OCI-LY7 (cell line): ENCODE data around the gene KCNJ14. TPM values are rescaled to one million over a fixed set of nuclear protein-coding genes. Genes with fewer than 3 reads are reported as not detected.
A peak's percentile ranks its signal among the peaks of the same experiment; 100 is the strongest.

Experiments
- BruUV-seq: library from RNA; stranded (reverse); fragments of 400-500 nt; replicated peaks from 2 replicates; lab custom pipeline; 2021; lab: Mats Ljungman, UMichigan
- CTCF ChIA-PET: fragments of 300-600 bp; sonication (Branson Sonifier 250); formaldehyde crosslinking; loops from one replicate; lab custom pipeline; 2022; ENCODE audit warnings: antibody characterized with exemption; ENCODE audit not compliant: unreplicated experiment; lab: Charles Lee
- POLR2A ChIA-PET: fragments of 300-600 bp; sonication (Branson Sonifier 250); formaldehyde crosslinking; loops from one replicate; lab custom pipeline; 2022; ENCODE audit warnings: antibody characterized with exemption; lab: Charles Lee
- DNase-seq: peaks from one replicate; pipeline ENCODE4 v3.0.0-alpha.2; 2015; ENCODE audit warnings: low spot score
- H2AFZ ChIP-seq: fragments of 200-600 bp; sonication (generic), shearing (Covaris generic); 2 replicates; pipeline ENCODE4 v1.6.1; 2014; ENCODE audit warnings: mild to moderate bottlenecking, antibody characterized with exemption, low read length, moderate library complexity
- H3K27ac ChIP-seq: fragments of 200-600 bp; sonication (generic); 2 replicates; pipeline ENCODE4 v1.5.1; 2014; ENCODE audit warnings: mixed run types, low read depth, mild to moderate bottlenecking, moderate library complexity, low read length, inconsistent platforms; ENCODE audit not compliant: poor library complexity, severe bottlenecking
- H3K36me3 ChIP-seq: fragments of 200-600 bp; sonication (generic); 2 replicates; pipeline ENCODE4 v1.6.1; 2014; ENCODE audit warnings: mild to moderate bottlenecking, antibody characterized with exemption, low read length, moderate library complexity, mixed read lengths; ENCODE audit not compliant: insufficient read depth
- H3K4me1 ChIP-seq: fragments of 200-600 bp; sonication (generic); 2 replicates; pipeline ENCODE4 v1.5.1; 2014; ENCODE audit warnings: mild to moderate bottlenecking, low read length; ENCODE audit not compliant: insufficient read depth, poor library complexity, severe bottlenecking
- H3K4me2 ChIP-seq: fragments of 200-600 bp; sonication (generic); 2 replicates; pipeline ENCODE4 v1.6.1; 2014; ENCODE audit warnings: mild to moderate bottlenecking, low read length
- H3K4me3 ChIP-seq: fragments of 200-600 bp; sonication (generic); 2 replicates; pipeline ENCODE4 v1.5.1; 2014; ENCODE audit warnings: mild to moderate bottlenecking, low read depth, low read length; ENCODE audit not compliant: poor library complexity, severe bottlenecking
- H3K79me2 ChIP-seq: fragments of 200-600 bp; sonication (generic); 2 replicates; pipeline ENCODE4 v1.6.1; 2016; ENCODE audit warnings: low read depth, mild to moderate bottlenecking, low read length, moderate library complexity, mixed read lengths; ENCODE audit not compliant: insufficient read depth
- H3K9me2 ChIP-seq: fragments of 200-600 bp; sonication (generic); 2 replicates; pipeline ENCODE4 v1.6.1; 2016; ENCODE audit warnings: mild to moderate bottlenecking, low read length, mixed read lengths; ENCODE audit not compliant: insufficient read depth
- H3K9me3 ChIP-seq: fragments of 200-600 bp; sonication (generic); 2 replicates; pipeline ENCODE4 v1.6.1; 2014; ENCODE audit warnings: mild to moderate bottlenecking, mixed run types, low read length, mixed read lengths
- H4K20me1 ChIP-seq: fragments of 200-600 bp; sonication (generic); 2 replicates; pipeline ENCODE4 v1.6.1; 2014; ENCODE audit warnings: mild to moderate bottlenecking, antibody characterized with exemption, low read length, moderate library complexity, mixed read lengths; ENCODE audit not compliant: insufficient read depth
- EZH2phosphoT487 ChIP-seq: fragments of 200-600 bp; sonication (generic); IDR thresholded peaks from 2 replicates; pipeline ENCODE4 v1.6.1; 2018; ENCODE audit warnings: low read depth, borderline replicate concordance, mild to moderate bottlenecking, mixed run types, antibody characterized with exemption, low read length, moderate library complexity, mixed read lengths
- intact Hi-C: fragments of 100-400 bp; cut with micrococcal nuclease; formaldehyde crosslinking; loops from one replicate; pipeline ENCODE4 v1.10.0; 2022; ENCODE audit not compliant: unreplicated experiment
- total RNA-seq, 2 experiments: library from RNA; depleted of rRNA in 1 of 2; stranded (reverse); fragments of >200 nt in 1 of 2; shearing (Covaris generic) in 1 of 2; gene quantifications; 2 replicates each; pipeline ENCODE4 v1.2.3, GENCODE V29; 2014 to 2022
- TF ChIP-seq, protein P1 (sequence below): fragments of 200-600 bp; sonication (generic); conservative IDR thresholded peaks from 2 replicates; pipeline ENCODE4 v1.5.1; 2014; ENCODE audit warnings: mild to moderate bottlenecking, antibody characterized with exemption, low read length, moderate library complexity, mixed read lengths

The KCNJ14 gene
- total RNA-seq, 2 experiments from 2014 or later: 0.85 to 2.6 TPM

DNA sequence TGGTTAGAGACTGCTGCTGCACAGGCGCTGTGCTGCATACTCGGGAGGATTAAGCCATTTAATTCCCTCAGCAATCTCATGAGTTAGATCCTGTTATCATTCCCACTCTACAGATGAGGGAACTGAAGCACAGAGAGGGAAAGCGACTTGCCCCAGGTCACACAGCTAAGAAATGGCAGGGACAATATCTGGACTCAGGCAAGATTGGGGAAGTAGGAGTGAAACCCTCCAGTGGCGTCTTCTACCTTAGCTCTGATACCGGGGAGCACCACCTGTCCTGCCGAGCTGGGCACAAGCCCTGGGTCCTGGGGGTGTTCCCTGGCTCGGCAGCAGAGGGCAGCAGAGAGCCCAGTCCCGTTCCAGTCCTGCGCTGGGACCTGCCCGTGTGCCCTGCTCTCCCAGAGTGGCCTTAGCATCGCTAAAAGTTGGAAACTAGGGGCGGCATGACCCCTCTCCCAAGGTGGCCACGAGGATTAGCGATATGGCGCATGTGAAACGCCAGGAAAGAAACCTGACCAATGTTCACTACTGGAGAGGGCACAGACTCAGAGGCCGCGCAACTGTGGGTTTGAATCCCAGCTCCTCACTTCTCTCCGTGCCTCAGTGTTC is 34.3 kb downstream of the KCNJ14 start:
- TF ChIP-seq, protein P1, sequence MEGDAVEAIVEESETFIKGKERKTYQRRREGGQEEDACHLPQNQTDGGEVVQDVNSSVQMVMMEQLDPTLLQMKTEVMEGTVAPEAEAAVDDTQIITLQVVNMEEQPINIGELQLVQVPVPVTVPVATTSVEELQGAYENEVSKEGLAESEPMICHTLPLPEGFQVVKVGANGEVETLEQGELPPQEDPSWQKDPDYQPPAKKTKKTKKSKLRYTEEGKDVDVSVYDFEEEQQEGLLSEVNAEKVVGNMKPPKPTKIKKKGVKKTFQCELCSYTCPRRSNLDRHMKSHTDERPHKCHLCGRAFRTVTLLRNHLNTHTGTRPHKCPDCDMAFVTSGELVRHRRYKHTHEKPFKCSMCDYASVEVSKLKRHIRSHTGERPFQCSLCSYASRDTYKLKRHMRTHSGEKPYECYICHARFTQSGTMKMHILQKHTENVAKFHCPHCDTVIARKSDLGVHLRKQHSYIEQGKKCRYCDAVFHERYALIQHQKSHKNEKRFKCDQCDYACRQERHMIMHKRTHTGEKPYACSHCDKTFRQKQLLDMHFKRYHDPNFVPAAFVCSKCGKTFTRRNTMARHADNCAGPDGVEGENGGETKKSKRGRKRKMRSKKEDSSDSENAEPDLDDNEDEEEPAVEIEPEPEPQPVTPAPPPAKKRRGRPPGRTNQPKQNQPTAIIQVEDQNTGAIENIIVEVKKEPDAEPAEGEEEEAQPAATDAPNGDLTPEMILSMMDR: peak; percentile 90
- TF ChIP-seq EZH2phosphoT487: no peak
- Histone ChIP-seq H3K27ac (no peak overlapping the region), H3K9me3 (no peaks in the 10 kb centered on the region), H3K4me1 (peaks cover 31% of the 10 kb centered on the region), H3K4me3 (no peak overlapping the region), H4K20me1 (no peaks in the 10 kb centered on the region), H3K4me2 (no peak overlapping the region), H3K9me2 (no peaks in the 10 kb centered on the region), H3K36me3 (no peaks in the 10 kb centered on the region), H2AFZ (no peak overlapping the region), H3K79me2 (no peaks in the 10 kb centered on the region)
- CTCF ChIA-PET: interaction anchor here (0.8 to 1.4 kb wide), 2 partner anchors 13 to 95 kb away, joined by 6 to 8 read pairs; no protein-coding TSS in a partner anchor
- peak; percentile 81 for DNase-seq
- BruUV-seq: no TSS peak
- intact Hi-C loops: loop anchor here (1.0 kb wide), 1 partner anchor 95 kb away; no protein-coding TSS in a partner anchor
- POLR2A ChIA-PET: interaction anchor here (0.6 kb wide), 1 partner anchor 43 kb away, joined by 3 read pairs; no protein-coding TSS in a partner anchor

DNA sequence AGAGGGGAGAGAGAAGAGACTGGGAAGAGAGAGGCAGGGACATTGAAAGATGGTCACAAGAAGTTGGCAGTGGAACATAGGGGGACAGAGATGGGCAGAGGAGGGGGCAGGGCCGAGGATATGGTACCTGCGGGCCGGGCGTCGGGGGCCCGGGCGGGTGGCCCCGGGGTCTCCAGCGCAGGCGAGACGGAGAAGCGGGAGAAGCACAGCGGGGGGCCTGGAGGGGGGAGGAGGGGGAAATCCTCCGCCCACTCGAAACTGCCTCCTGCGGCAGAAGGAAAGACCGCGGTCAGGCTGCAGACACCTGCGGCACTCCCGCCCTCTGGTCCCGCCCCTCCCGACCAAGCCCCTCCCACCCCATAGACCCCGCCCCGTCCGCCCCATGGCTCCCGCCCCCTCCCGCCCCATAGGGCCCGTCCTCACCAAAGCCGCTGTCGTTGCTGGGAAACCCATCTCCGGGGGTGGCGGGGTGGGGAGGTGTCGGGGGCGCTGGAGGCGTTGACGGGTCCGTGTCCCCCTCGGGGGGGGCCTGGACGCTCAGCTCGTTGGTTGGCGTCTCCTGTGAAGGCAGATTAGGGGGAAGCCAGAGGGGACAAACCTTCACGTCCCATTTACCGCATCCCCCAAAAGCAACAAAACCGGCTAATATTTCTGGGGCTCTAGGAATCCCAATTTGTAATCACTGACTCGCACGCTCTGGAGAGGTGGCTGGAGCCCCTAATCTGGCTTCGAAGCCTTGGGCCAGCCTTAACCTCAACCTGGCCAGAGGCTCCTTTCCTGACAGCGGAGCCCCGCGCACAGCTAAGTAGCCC is 35.8 kb downstream of the KCNJ14 start:
- Histone ChIP-seq H3K79me2 (no peaks in the 10 kb centered on the region), H3K4me3 (peak overlapping the region; percentile 44), H3K9me2 (no peaks in the 10 kb centered on the region), H3K4me1 (peaks cover 31% of the 10 kb centered on the region), H4K20me1 (no peaks in the 10 kb centered on the region), H3K36me3 (no peaks in the 10 kb centered on the region), H2AFZ (no peak overlapping the region), H3K9me3 (no peaks in the 10 kb centered on the region), H3K27ac (no peak overlapping the region), H3K4me2 (peak overlapping the region; percentile 63)
- intact Hi-C loops: no loop called here
- DNase-seq: peak; percentile 80
- TF ChIP-seq, protein P1: no peak
- BruUV-seq: no TSS peak
- ChIA-PET CTCF (no interaction called here), POLR2A (interaction anchor here (0.7 kb wide), 2 partner anchors 80 to 182 kb away, joined by 3 to 4 read pairs; no protein-coding TSS in a partner anchor)
